ENCODE data around the gene AMFR.

The AMFR gene

DNA sequence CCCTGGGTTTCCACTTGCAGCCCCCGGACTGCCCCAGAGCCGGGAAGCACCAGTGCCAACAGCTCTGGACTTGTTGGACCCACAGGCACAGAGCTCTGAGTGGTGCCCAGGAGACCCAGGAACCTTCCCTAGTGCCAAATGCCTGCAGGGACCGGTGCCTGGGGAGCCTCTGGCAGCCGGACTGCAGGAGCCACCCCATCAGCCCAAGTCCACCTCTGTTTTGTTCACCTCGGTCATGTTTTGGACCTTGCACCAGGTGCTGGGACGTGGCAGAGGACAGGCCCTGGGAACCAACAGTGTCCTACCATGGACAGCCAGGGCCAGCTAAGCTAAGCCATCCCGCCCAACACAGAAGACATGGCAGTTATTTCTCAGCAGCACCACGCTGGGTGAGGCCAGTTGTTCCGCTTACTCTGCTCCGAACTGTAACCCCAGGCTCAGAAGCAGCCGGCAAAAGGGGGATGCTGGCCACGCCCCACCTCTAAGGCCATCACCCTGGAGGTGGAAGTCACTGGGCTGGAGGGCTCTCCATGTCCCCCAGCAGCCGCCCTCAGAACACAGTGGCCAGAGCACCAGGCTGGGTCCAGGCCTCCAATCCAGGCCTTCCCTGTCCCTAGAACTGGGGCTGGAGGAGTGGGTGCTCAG is 79.8 kb downstream of the AMFR start:
- DNase-seq = no peak

- no peak for DNase-seq
These were observed 80.6 kb downstream of the AMFR start for GRCh38 chr16:56344518-56345405.

DNA sequence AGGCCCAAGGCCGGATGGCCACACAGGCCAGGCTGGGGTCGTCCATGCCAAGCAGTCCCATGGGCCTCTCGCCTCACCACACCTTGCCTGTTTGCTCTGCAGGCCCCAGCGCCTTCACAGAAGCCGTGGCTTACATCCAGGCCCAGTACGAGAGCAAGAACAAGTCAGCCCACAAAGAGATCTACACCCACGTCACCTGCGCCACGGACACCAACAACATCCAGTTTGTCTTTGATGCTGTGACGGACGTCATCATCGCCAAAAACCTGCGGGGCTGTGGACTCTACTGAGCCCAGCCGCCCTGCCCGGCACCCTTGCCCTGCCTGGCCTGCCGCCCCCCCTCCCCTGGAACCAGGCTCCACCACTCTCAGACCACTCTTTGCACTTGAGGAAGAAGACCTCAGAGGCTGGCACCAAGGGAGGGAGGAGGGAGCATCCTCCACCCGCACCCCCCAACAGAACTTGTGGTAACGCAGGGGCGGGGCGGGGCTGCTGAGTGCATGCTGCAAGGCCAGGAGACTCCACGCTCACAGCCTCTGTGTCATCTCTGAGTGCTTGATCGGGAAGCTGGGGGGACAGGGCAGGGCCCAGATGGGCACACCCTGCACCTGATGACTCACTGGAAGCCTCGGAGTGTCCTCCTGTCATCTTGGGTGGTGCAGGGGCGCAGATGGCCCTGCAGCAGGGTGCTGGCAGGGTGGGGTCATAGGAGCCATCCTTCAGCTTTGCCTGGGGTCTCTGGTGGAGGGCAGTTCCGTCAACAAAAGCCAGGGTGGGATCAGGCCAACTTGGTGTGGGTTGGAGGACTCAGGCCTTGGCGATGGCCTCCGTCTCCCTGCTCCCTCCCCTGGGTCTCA is 81.5 kb downstream of the AMFR start:
- DNase-seq = no peak

- DNase-seq = no peak
These were observed 83.5 kb downstream of the AMFR start for GRCh38 chr16:56341656-56342399.

DNA sequence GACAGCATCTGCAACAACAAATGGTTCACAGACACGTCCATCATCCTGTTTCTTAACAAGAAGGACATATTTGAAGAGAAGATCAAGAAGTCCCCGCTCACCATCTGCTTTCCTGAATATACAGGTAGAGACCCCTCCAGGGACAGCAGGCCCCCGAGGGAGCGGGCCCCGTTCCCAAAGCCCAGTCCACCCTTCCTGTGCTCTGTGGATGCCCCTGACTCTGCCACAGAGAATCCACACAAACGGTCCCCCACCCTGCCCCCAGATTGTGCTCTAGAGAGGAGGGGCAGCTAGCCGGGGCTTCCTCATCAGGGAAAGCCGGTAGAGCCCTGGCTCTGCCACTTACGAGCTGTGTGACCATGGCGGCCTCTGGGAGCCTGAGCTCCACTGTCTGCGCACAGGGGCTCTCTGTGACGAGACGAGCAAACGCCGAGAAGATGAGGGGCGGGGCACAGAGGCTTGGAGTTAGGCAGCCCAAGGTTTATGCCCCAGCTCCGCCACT is 84.4 kb downstream of the AMFR start:
- no peak for DNase-seq

DNA sequence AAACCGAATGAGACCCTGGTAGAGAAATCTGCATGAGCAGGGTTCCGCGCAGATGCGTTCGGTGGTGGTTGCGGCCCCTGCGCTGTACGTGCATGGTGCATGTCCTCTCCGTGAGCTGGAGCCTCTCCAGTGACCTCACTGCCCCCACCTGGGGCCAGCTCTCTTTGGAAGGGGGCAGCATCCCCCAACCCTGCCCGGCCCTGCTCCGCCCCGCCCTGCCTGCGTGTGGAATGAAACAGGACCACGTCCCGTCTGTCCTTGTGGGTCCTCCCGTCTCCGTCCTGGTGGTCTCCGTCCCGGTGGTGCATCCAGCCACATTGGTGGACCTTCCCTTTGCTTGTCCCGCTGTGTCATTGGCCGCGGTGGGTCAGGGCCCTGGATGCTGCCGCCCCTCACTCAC is 84.9 kb downstream of the AMFR start:
- DNase-seq = no peak

- no peak for DNase-seq
These were observed 85.7 kb downstream of the AMFR start for GRCh38 chr16:56339431-56340195.

- DNase-seq = no peak
These were observed 86.6 kb downstream of the AMFR start for GRCh38 chr16:56338566-56339318.

DNA sequence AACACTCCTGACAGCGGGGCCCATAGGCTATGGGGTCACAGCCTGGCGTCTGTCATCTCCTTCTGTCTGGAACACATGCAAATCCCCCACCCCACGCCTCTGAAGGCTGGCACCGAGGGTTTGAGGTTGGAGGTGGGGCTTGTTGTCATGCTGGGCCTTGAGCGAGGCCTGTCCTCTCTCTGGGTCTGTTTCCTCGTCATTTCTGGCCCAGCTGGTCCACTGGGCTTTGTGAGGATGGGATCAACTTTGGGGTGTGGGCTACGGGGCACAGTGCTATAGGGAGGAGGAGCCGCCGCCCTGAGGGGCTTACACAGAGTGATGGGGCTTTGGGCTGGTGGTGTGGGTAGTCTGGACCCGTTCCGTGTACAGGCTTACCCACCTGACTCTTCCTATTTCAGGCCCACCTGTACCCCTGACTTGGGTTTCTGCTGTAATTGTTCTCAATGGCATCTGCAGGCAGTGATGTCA is 87.5 kb downstream of the AMFR start:
- DNase-seq = no peak

DNA sequence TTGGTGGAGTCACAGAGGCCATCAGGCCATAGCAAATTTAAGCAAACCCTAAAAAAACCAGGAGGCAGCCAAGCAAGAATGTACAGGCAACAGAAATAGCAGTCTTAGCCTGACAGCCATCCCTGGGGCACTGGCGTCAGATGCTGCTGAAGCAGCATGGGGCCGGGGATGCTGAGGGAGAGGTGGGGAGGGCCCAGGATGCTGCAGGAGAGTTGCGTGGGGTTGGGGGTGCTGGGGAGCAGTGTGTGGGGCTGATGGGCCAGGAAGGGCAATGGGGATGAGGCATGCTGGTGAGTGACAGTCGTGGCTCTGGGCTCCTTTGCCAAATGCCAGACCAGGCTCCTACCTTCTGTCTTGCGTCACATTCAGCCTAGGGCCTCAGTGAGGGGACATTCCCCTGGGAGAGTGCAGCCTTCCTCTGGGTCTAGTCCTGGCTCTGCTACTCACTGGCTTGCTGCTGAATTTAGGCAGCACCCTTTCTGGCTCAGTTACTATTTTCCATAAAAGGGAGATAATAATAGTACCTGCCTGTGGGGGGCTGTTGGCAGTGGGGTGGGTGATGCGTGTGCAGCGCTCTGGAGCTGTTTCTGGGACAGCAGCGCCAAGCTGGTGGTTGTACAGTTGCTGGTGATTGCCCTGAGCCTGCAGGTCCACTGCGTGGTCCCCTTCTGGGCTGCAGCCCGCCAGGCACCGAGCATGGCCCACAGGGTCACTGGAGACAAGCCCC is 88.1 kb downstream of the AMFR start:
- DNase-seq = no peak

- no peak for DNase-seq
These were observed 88.6 kb downstream of the AMFR start for GRCh38 chr16:56336711-56337110.

- DNase-seq = no peak
These were observed 89.2 kb downstream of the AMFR start for GRCh38 chr16:56336071-56336688.

DNA sequence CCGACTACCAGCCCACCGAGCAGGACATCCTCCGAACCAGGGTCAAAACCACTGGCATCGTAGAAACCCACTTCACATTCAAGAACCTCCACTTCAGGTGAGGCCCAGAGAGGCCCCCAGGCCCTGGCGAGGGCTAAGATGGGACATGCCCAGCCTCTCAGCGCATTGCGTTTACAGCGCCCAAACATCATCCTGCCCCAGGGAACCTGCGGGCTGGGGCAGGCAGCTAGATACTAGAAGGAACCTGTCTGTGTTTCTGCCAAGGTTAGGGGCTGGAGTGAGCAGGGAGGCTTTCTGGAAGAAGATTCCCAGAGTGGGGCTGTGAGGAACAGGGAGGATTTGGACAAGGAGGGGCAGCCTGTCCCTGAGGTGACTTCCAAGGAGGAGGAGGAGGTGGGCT is 90.6 kb downstream of the AMFR start:
- DNase-seq = no peak

DNA sequence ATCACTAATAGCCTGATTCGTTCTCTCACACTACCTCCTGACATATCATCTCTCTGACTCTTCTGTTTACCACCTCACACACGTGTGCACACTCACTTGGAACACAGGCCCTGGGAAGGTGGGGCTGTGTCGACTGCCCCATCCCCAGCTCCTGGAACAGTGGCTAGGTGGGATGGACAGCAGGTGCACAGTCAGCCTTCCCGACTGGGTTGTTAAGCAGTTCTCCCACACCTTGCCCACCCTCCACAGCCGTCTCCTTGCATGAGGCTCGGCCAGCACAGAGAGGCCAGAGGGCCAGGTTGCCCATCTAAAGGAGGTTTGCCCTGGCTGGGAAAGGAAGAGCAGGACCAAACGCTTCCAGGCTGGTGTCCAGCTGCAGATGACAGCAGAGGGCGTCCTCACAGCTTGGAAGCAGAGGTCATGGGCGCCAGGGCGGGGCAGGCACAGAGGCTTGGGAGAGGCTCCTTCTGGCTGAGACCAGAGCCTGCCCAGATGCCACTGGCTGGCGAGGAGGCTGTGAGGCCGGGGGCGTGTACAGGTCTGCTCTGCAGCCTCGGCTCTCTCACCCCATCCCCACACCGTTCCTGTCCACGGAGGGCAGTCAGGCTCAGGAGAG is 92.8 kb downstream of the AMFR start:
- DNase-seq = no peak

- no peak for DNase-seq
These were observed 93.4 kb downstream of the AMFR start for GRCh38 chr16:56331915-56332314.

DNA sequence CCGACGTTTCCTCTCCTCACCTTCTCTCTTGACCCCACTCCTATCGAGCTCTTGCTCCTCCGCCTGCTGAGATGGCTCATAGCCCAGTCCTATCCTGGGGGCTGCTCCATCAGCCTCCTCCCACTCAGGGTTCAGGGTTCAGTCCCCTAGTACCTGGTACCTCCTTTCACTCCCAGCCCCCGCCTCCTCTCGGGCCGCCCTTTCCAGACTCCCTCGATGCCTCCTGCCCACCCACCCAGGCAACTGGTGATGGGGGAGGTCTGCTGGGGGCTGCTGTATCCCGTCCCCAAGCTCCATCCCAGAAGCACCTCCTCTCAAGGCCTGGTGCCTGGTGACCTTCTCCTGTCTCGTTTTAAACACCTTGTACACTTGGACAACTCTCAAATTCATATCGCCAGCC is 93.9 kb downstream of the AMFR start:
- DNase-seq = no peak

GRCh38 chr16:56330476-56330875 is 94.9 kb downstream of the AMFR start:
- no peak for DNase-seq

DNA sequence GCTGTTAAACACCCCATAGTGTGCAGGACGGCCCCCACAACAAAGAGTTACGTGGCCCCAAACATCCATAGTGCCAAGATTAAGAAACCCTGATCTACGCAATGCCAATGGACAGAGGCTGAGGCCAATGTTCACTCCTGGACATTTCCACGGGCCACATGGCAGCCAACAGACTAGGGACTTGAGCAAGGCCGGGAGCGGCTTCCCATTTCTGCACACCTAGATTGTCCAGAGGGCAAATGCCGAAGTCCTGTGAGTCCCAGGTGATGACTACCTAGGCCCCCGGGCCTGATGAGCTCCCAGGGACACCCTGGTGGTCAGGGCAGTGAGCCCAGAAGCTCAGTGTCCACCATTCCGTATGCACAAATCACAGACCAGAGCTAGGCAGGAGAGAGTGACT is 95.5 kb downstream of the AMFR start:
- DNase-seq = no peak
